DOHH2 (cell line): ENCODE results near the gene ATP6V0A1.

Source experiments
- EZH2phosphoT487 ChIP-seq: fragments of 200-600 bp; sonication (generic); IDR thresholded peaks from 2 replicates; pipeline ENCODE4 v1.6.1; 2017; ENCODE audit warnings: borderline replicate concordance, mild to moderate bottlenecking, antibody characterized with exemption, low read length, moderate library complexity, mixed read lengths
- TF ChIP-seq, protein P1 (sequence below): fragments of 200-600 bp; sonication (generic); IDR thresholded peaks from one replicate; pipeline ENCODE4 v1.5.1; 2014; ENCODE audit warnings: antibody characterized with exemption, mild to moderate bottlenecking, low read depth, low read length; ENCODE audit not compliant: poor library complexity, severe bottlenecking

GRCh38 chr17:42527932-42528331, 69.3 kb downstream of the ATP6V0A1 start:
- TF ChIP-seq, protein P1, sequence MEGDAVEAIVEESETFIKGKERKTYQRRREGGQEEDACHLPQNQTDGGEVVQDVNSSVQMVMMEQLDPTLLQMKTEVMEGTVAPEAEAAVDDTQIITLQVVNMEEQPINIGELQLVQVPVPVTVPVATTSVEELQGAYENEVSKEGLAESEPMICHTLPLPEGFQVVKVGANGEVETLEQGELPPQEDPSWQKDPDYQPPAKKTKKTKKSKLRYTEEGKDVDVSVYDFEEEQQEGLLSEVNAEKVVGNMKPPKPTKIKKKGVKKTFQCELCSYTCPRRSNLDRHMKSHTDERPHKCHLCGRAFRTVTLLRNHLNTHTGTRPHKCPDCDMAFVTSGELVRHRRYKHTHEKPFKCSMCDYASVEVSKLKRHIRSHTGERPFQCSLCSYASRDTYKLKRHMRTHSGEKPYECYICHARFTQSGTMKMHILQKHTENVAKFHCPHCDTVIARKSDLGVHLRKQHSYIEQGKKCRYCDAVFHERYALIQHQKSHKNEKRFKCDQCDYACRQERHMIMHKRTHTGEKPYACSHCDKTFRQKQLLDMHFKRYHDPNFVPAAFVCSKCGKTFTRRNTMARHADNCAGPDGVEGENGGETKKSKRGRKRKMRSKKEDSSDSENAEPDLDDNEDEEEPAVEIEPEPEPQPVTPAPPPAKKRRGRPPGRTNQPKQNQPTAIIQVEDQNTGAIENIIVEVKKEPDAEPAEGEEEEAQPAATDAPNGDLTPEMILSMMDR, result no peak
- TF ChIP-seq EZH2phosphoT487, result no peak
